GM04503 (cell line): Measurements from ENCODE around the gene MAGEA9B.
"Not testable (repeated sequence)": the region's sequence is repeated elsewhere in the genome, so short reads cannot be mapped to it uniquely, and the experiment has no call there.

Experiments
- DNase-seq: peaks from one replicate; pipeline ENCODE4 v3.0.0-alpha.2; 2012; ENCODE audit warnings: low read depth

The MAGEA9B gene

GRCh38 chrX:149534926-149535602 is 52.2 kb downstream of the MAGEA9B start:
- DNase-seq: not testable (repeated sequence)

DNA sequence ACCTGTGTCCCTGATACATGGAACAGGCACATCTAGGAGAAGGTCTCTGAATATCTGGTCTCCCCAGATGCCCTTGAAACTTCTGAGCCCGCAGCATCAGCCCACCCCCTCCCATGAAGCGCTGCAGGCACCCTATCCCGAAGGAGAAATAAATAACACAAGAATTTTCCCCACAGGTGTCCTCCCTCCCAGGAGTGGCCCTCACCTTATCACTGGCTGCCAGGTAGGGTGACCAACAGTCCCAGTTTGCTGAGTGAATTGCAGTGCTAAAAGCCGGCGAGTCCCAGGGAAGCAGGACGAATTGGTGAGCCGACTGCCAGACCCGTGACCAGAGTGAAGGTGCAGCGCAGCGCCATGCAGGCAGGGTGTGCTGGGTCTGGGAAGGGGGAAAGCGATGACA is 53.3 kb downstream of the MAGEA9B start:
- DNase-seq: not testable (repeated sequence)

GRCh38 chrX:149532868-149533267 is 54.4 kb downstream of the MAGEA9B start:
- not testable (repeated sequence) for DNase-seq
